GM21737 (cell line): ENCODE results near the gene M1AP.
A peak's percentile ranks its signal among the peaks of the same experiment; 100 is the strongest.

Experiments
- ATAC-seq: cut with Tn5 transposase; IDR thresholded peaks from one replicate; pipeline ENCODE4 v1.9.1; 2021; ENCODE audit warnings: mild to moderate bottlenecking, moderate library complexity; ENCODE audit not compliant: unreplicated experiment

The M1AP gene

GRCh38 chr2:74648009-74648443 lies at the start of gene M1AP:
M1AP (minus strand) TSS chr2:74648330; CDS start chr2:74640275, 8,055 bp downstream.
- no peak for ATAC-seq

GRCh38 chr2:74696829-74697228 lies 48.7 kb upstream of the M1AP start:
- no peak for ATAC-seq

GRCh38 chr2:74695663-74696062 lies 47.5 kb upstream of the M1AP start:
- no peak for ATAC-seq

- ATAC-seq = no peak
Observed at GRCh38 chr2:74694281-74694680, 46.2 kb upstream of the M1AP start.

GRCh38 chr2:74693668-74694067 lies 45.5 kb upstream of the M1AP start:
- no peak for ATAC-seq

- no peak for ATAC-seq
Observed at GRCh38 chr2:74693213-74693612, 45.1 kb upstream of the M1AP start.

GRCh38 chr2:74691929-74692328 lies 43.8 kb upstream of the M1AP start:
- ATAC-seq = no peak

GRCh38 chr2:74690571-74690970 lies 42.4 kb upstream of the M1AP start:
- peak; percentile 62 for ATAC-seq

- ATAC-seq = no peak
Observed at GRCh38 chr2:74689671-74690070, 41.5 kb upstream of the M1AP start.

- ATAC-seq = no peak
Observed at GRCh38 chr2:74688881-74689280, 40.8 kb upstream of the M1AP start.

GRCh38 chr2:74685408-74685807 lies 37.3 kb upstream of the M1AP start:
- no peak for ATAC-seq

- no peak for ATAC-seq
Observed at GRCh38 chr2:74682501-74682900, 34.4 kb upstream of the M1AP start.

- no peak for ATAC-seq
Observed at GRCh38 chr2:74679615-74680014, 31.5 kb upstream of the M1AP start.

- ATAC-seq = no peak
Observed at GRCh38 chr2:74676331-74676730, 28.2 kb upstream of the M1AP start.

GRCh38 chr2:74675090-74675489 lies 27.0 kb upstream of the M1AP start:
- no peak for ATAC-seq

- ATAC-seq = no peak
Observed at GRCh38 chr2:74673826-74674528, 25.8 kb upstream of the M1AP start.

GRCh38 chr2:74671479-74671878 lies 23.3 kb upstream of the M1AP start:
- no peak for ATAC-seq

GRCh38 chr2:74670263-74670662 lies 22.1 kb upstream of the M1AP start:
- ATAC-seq = no peak

- ATAC-seq = no peak
Observed at GRCh38 chr2:74668087-74668486, 20.0 kb upstream of the M1AP start.

- ATAC-seq = no peak
Observed at GRCh38 chr2:74659462-74659861, 11.3 kb upstream of the M1AP start.

GRCh38 chr2:74658516-74658915 lies 10.4 kb upstream of the M1AP start:
- ATAC-seq = no peak

- ATAC-seq = no peak
Observed at GRCh38 chr2:74655579-74655978, 7.4 kb upstream of the M1AP start.
